HUDEP-2 (cell line): ENCODE results near the gene AUTS2.

ENCODE experiments used
- DNase-seq, 76 experiments: peaks; one replicate each; lab custom pipeline; 2025; ENCODE audit not compliant: unreplicated experiment in 76 of 76; lab: John Stamatoyannopoulos, UW

Gene AUTS2

GRCh38 chr7:69873512-69873911 is 275.2 kb downstream of the AUTS2 start:
- no peak for DNase-seq

- DNase-seq = no peak
These were observed 279.7 kb downstream of the AUTS2 start for GRCh38 chr7:69878015-69878414.

GRCh38 chr7:69878591-69878990 is 280.3 kb downstream of the AUTS2 start:
- DNase-seq = no peak

GRCh38 chr7:69879989-69880388 is 281.7 kb downstream of the AUTS2 start:
- DNase-seq = no peak

- no peak for DNase-seq
These were observed 282.6 kb downstream of the AUTS2 start for GRCh38 chr7:69880840-69881239.

- DNase-seq = no peak
These were observed 284.0 kb downstream of the AUTS2 start for GRCh38 chr7:69882269-69882668.

- no peak for DNase-seq
These were observed 285.2 kb downstream of the AUTS2 start for GRCh38 chr7:69883399-69883891.

- DNase-seq = no peak
These were observed 287.2 kb downstream of the AUTS2 start for GRCh38 chr7:69885431-69885830.

GRCh38 chr7:69889338-69889975 is 291.2 kb downstream of the AUTS2 start:
- no peak for DNase-seq

- no peak for DNase-seq
These were observed 291.7 kb downstream of the AUTS2 start for GRCh38 chr7:69889976-69890351.

- DNase-seq = peak in 1 of 76 experiments; percentile 6
These were observed 294.5 kb downstream of the AUTS2 start for GRCh38 chr7:69892790-69893189.

GRCh38 chr7:69893906-69894305 is 295.6 kb downstream of the AUTS2 start:
- DNase-seq = peak in 11 of 76 experiments; percentile 0 to 29 (median 6)

GRCh38 chr7:69895446-69895845 is 297.2 kb downstream of the AUTS2 start:
- DNase-seq = no peak

- DNase-seq = no peak
These were observed 297.8 kb downstream of the AUTS2 start for GRCh38 chr7:69896121-69896520.

- no peak for DNase-seq
These were observed 299.9 kb downstream of the AUTS2 start for GRCh38 chr7:69898189-69898588.

- no peak for DNase-seq
These were observed 305.1 kb downstream of the AUTS2 start for GRCh38 chr7:69903410-69903809.

- peak in 1 of 76 experiments; percentile 1 for DNase-seq
These were observed 308.2 kb downstream of the AUTS2 start for GRCh38 chr7:69906283-69906995.

GRCh38 chr7:69907720-69908119 is 309.4 kb downstream of the AUTS2 start:
- DNase-seq = no peak

- DNase-seq = no peak
These were observed 310.2 kb downstream of the AUTS2 start for GRCh38 chr7:69908454-69908853.

- no peak for DNase-seq
These were observed 311.9 kb downstream of the AUTS2 start for GRCh38 chr7:69910150-69910549.

GRCh38 chr7:69911337-69911736 is 313.1 kb downstream of the AUTS2 start:
- DNase-seq = no peak

GRCh38 chr7:69912141-69912540 is 313.9 kb downstream of the AUTS2 start:
- no peak for DNase-seq
